AG20443 (cell line): ENCODE data around the gene UBR2.
"Not testable (repeated sequence)": the region's sequence is repeated elsewhere in the genome, so short reads cannot be mapped to it uniquely, and the experiment has no call there.

ENCODE experiments used
- DNase-seq: peaks from one replicate; pipeline ENCODE4 v3.0.0; 2012; ENCODE audit warnings: low spot score, mixed read lengths

The UBR2 gene

GRCh38 chr6:42618686-42619085 lies 54.9 kb downstream of the UBR2 start:
- DNase-seq = peak; percentile 76

GRCh38 chr6:42619963-42620362 lies 56.1 kb downstream of the UBR2 start:
- DNase-seq = no peak

- no peak for DNase-seq
Observed at GRCh38 chr6:42624601-42625000, 60.8 kb downstream of the UBR2 start.

GRCh38 chr6:42627044-42627443 lies 63.2 kb downstream of the UBR2 start:
- DNase-seq = no peak

GRCh38 chr6:42627674-42628073 lies 63.8 kb downstream of the UBR2 start:
- no peak for DNase-seq

GRCh38 chr6:42628604-42629003 lies 64.8 kb downstream of the UBR2 start:
- DNase-seq = no peak

- DNase-seq = no peak
Observed at GRCh38 chr6:42629845-42630244, 66.0 kb downstream of the UBR2 start.

- no peak for DNase-seq
Observed at GRCh38 chr6:42637681-42638080, 73.9 kb downstream of the UBR2 start.

GRCh38 chr6:42642794-42643193 lies 79.0 kb downstream of the UBR2 start:
- DNase-seq = no peak

GRCh38 chr6:42644211-42644610 lies 80.4 kb downstream of the UBR2 start:
- no peak for DNase-seq

- DNase-seq = no peak
Observed at GRCh38 chr6:42652024-42652746, 88.4 kb downstream of the UBR2 start.

- DNase-seq = no peak
Observed at GRCh38 chr6:42653851-42654250, 90.0 kb downstream of the UBR2 start.

- no peak for DNase-seq
Observed at GRCh38 chr6:42659806-42660205, 96.0 kb downstream of the UBR2 start.

- DNase-seq = peak; percentile 77
Observed at GRCh38 chr6:42661540-42662153, 97.8 kb downstream of the UBR2 start.

GRCh38 chr6:42664718-42665117 lies 100.9 kb downstream of the UBR2 start:
- no peak for DNase-seq

GRCh38 chr6:42674368-42674767 lies 110.5 kb downstream of the UBR2 start:
- DNase-seq = not testable (repeated sequence)

GRCh38 chr6:42674780-42675179 lies 111.0 kb downstream of the UBR2 start:
- DNase-seq = no peak

GRCh38 chr6:42679358-42679757 lies 115.5 kb downstream of the UBR2 start:
- DNase-seq = no peak

GRCh38 chr6:42688281-42688680 lies 124.5 kb downstream of the UBR2 start:
- DNase-seq = no peak

GRCh38 chr6:42689371-42689770 lies 125.5 kb downstream of the UBR2 start:
- DNase-seq = no peak

GRCh38 chr6:42690151-42690702 lies 126.4 kb downstream of the UBR2 start:
- no peak for DNase-seq

GRCh38 chr6:42690872-42691271 lies 127.0 kb downstream of the UBR2 start:
- DNase-seq = no peak

- DNase-seq = peak; percentile 51
Observed at GRCh38 chr6:42692137-42692911, 128.5 kb downstream of the UBR2 start.
